Omental fat pad (tissue), 4 donors: ENCODE data around the gene GCNA. TPM values are rescaled to one million over a fixed set of nuclear protein-coding genes. Genes with fewer than 3 reads are reported as not detected.
"Not testable (repeated sequence)": the region's sequence is repeated elsewhere in the genome, so short reads cannot be mapped to it uniquely, and the experiment has no call there.

Experiments used
- ATAC-seq: fragments of 150-250 bp; one replicate; pipeline ENCODE4 v1.9.1; 2016; ENCODE audit warnings: mild to moderate bottlenecking, moderate library complexity; ENCODE audit not compliant: low FRiP score
- DNase-seq: peaks from one replicate; pipeline ENCODE4 v3.0.0-alpha.2; 2019; ENCODE audit warnings: low spot score
- CTCF ChIP-seq, 3 donors: fragments of 450-650 bp; IDR thresholded peaks; one replicate each; pipeline ENCODE4 v1.5.1; 2016 to 2017; ENCODE audit warnings: antibody characterized with exemption in 3 of 3, mild to moderate bottlenecking in 3 of 3, moderate library complexity in 2 of 3
- total RNA-seq, 4 donors: library from RNA; depleted of rRNA; stranded (reverse); fragments of >200 nt; gene quantifications; one replicate each; pipeline ENCODE4 v1.1.0, GENCODE V29; 2016

GCNA gene
- total RNA-seq, 4 donors from 2014 or later, result 2.8 to 6.3 (median 4.2) TPM

- ATAC-seq, result no peak
- no peak for TF ChIP-seq CTCF (IDR thresholded peaks at IDR 0.05)
- DNase-seq, result no peak
These were observed 79.0 kb downstream of the GCNA start for GRCh38 chrX:71657267-71657666.

DNA sequence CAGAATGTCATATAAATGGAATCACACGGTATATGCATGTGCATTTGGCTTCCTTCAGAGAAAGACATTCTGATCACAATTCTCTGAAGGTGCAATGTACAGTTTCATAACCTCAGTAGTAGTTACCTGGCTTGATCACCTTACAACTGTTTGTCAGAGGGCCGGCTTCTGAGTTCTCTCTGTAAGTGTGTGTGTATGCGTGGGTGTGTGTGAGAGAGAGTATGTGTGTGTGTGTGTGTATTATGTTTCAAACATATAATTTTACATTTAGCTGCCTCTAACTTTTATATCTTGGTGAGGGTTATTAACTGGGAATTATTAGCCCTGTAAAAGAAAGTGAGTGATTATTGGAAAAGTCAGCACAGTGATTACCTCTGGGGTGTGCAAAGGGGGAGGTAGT, 81.1 kb downstream of the GCNA start:
- TF ChIP-seq CTCF (IDR thresholded peaks at IDR 0.05), result no peak
- DNase-seq (no peak), ATAC-seq (no peak)

GRCh38 chrX:71659959-71660358, 81.7 kb downstream of the GCNA start:
- ATAC-seq (no peak), DNase-seq (no peak)
- no peak for TF ChIP-seq CTCF (IDR thresholded peaks at IDR 0.05)

GRCh38 chrX:71660562-71661416, 82.6 kb downstream of the GCNA start:
- DNase-seq, result no peak
- no peak for ATAC-seq
- no peak for TF ChIP-seq CTCF (IDR thresholded peaks at IDR 0.05)

DNA sequence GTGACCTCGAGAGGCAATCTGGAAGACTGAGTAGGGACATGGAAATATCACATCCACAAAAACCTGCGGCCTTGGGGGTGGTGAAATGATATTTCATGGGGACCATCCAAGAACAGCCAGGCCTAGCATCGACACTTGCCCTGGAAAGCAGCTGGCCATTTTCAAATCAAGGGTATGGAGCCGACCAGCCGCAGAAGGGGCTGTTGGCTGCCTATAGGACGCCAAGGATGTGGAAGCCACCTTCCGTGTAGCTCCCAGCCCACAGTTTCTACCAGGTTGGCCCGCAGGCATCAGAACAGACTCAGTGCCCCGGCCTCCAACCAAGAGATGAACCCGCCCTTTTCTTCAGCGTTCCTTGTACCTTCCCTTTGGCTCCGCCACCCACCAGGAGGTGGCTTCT, 83.7 kb downstream of the GCNA start:
- no peak for TF ChIP-seq CTCF (IDR thresholded peaks at IDR 0.05)
- ATAC-seq (no peak), DNase-seq (no peak)

GRCh38 chrX:71662654-71663053, 84.4 kb downstream of the GCNA start:
- DNase-seq, ATAC-seq: not testable (repeated sequence)

Other genes with a start within 250 kb of the GCNA start
- 10 to 100 TPM; 26.3 to 74.2 (median 38.2) TPM for gene TAF1, start 212.1 kb upstream of the GCNA start, total RNA-seq
- gene OGT, start 45.3 kb upstream of the GCNA start, total RNA-seq, result 100 to 1,000 TPM; 139 to 209 (median 175) TPM
- not detected for gene CXCR3, start 40.1 kb downstream of the GCNA start, total RNA-seq
- not detected for gene CXorf49, start 139.8 kb downstream of the GCNA start, total RNA-seq
- gene CXorf49B, start 184.9 kb downstream of the GCNA start, total RNA-seq, result not detected